ENCODE data around the gene ACKR2. TPM values are rescaled to one million over a fixed set of nuclear protein-coding genes. Genes with fewer than 3 reads are reported as not detected.

Gene ACKR2
- total and polyA plus RNA-seq, 2 experiments from 2014 or later = 0.35 TPM; not detected in 1

GRCh38 chr3:42853739-42854302 is 44.6 kb downstream of the ACKR2 start:
- H3K36me3 Mint-ChIP-seq (ENCODE audit: low read depth) = no peaks in the 10 kb centered on the region; the same call in 2 of the 3 replicates
- no peaks in the 10 kb centered on the region for H3K36me3 ChIP-seq (ENCODE audit: insufficient read depth)
- no peak overlapping the region for H2AFZ ChIP-seq
- no peak overlapping the region for H3K4me3 Mint-ChIP-seq
- H3K4me1 ChIP-seq (ENCODE audit: insufficient read depth) = no peaks in the 10 kb centered on the region
- no peaks in the 10 kb centered on the region for H3K4me1 Mint-ChIP-seq
- no peaks in the 10 kb centered on the region for H3K79me2 ChIP-seq (replicated peaks; ENCODE audit: insufficient read depth)
- H4K20me1 ChIP-seq (replicated peaks; ENCODE audit: insufficient read depth) = no peaks in the 10 kb centered on the region
- no peak overlapping the region for H3K27ac Mint-ChIP-seq
- H3K27ac ChIP-seq (ENCODE audit: low read depth) = no peak overlapping the region
- H3K9me3 Mint-ChIP-seq = peaks cover 5% of the 10 kb centered on the region; the same call in 2 of the 3 replicates
- H3K4me3 ChIP-seq = no peak overlapping the region
- no peaks in the 10 kb centered on the region for H3F3A ChIP-seq (replicated peaks; ENCODE audit: low read depth)
- H3K4me2 ChIP-seq = no peak overlapping the region
- TF ChIP-seq POLR2AphosphoS5 (IDR thresholded peaks at IDR 0.05; ENCODE audit: low read depth) = no peak
- TF ChIP-seq STAT1 (IDR thresholded peaks at IDR 0.05; ENCODE audit: unreplicated experiment) = no peak
- TF ChIP-seq ZNF114 (CRISPR knock-in tag; IDR thresholded peaks at IDR 0.05) = no peak
- TF ChIP-seq ZNF462 (CRISPR knock-in tag; IDR thresholded peaks at IDR 0.05) = no peak
- no peak for TF ChIP-seq CREB1 (CRISPR knock-in tag; IDR thresholded peaks at IDR 0.05; ENCODE audit: low read depth)
- TF ChIP-seq JUNB (IDR thresholded peaks at IDR 0.05; ENCODE audit: unreplicated experiment) = no peak
- no peak for TF ChIP-seq CTCF (conservative IDR thresholded peaks at IDR 0.05; ENCODE audit: low read depth in 2 of 2)
- no peak for TF ChIP-seq EZH2 (IDR thresholded peaks at IDR 0.05; ENCODE audit: low read depth, unreplicated experiment)
- DNase-seq (ENCODE audit: low spot score) = no peak
- no peaks in the 10 kb centered on the region for H3K9me2 ChIP-seq (ENCODE audit: insufficient read depth)
- no peaks in the 10 kb centered on the region for H3K27me3 ChIP-seq (ENCODE audit: insufficient read depth)
- ATAC-seq = no peak
- no peaks in the 10 kb centered on the region for H3K27me3 Mint-ChIP-seq (ENCODE audit: insufficient read depth, low read depth, poor library complexity)

Measured in GM23338 (cell line).